Stomach smooth muscle (tissue), 2 donors: Measurements from ENCODE around the gene GRB2.

ENCODE experiments used
- H3K27ac ChIP-seq: one replicate; pipeline ENCODE4 v1.7.0; 2013; ENCODE audit warnings: mild to moderate bottlenecking, low read length, inconsistent platforms
- H3K27me3 ChIP-seq, 2 donors: one replicate each; pipeline ENCODE4 v1.7.0; 2013; ENCODE audit warnings: low read length in 2 of 2; ENCODE audit not compliant: insufficient read depth in 2 of 2, control insufficient read depth in 1 of 2
- H3K36me3 ChIP-seq, 2 donors: one replicate each; pipeline ENCODE4 v1.7.0; 2013; ENCODE audit warnings: low read length in 2 of 2; ENCODE audit not compliant: control insufficient read depth in 2 of 2, insufficient read depth in 2 of 2
- H3K4me1 ChIP-seq: one replicate; pipeline ENCODE4 v1.7.0; 2013; ENCODE audit warnings: low read length; ENCODE audit not compliant: control insufficient read depth, insufficient read depth
- H3K4me3 ChIP-seq, 2 donors: one replicate each; pipeline ENCODE4 v1.7.0; 2013; ENCODE audit warnings: low read length in 2 of 2
- H3K9ac ChIP-seq, 2 donors: one replicate each; pipeline ENCODE4 v1.7.0; 2013; ENCODE audit warnings: low read length in 2 of 2, mild to moderate bottlenecking in 1 of 2
- H3K9me3 ChIP-seq, 2 donors: one replicate each; pipeline ENCODE4 v1.7.0; 2013; ENCODE audit warnings: low read length in 2 of 2; ENCODE audit not compliant: control insufficient read depth in 2 of 2
- donor health status: healthy.
- donor health status: Pancreatic carcinoma.

Gene GRB2

GRCh38 chr17:75366432-75366831 is 39.0 kb downstream of the GRB2 start:
- H3K4me3 ChIP-seq, result no peak overlapping the region
- no peaks in the 10 kb centered on the region for H3K36me3 ChIP-seq
- H3K9me3 ChIP-seq, result no peaks in the 10 kb centered on the region
- peaks cover 8% of the 10 kb centered on the region for H3K4me1 ChIP-seq
- no peak overlapping the region for H3K27ac ChIP-seq
- no peak overlapping the region for H3K9ac ChIP-seq
- no peaks in the 10 kb centered on the region for H3K27me3 ChIP-seq

- Histone ChIP-seq H3K27me3 (no peaks in the 10 kb centered on the region), H3K9ac (no peak overlapping the region), H3K4me1 (peaks cover 3% of the 10 kb centered on the region), H3K36me3 (no peaks in the 10 kb centered on the region), H3K9me3 (no peaks in the 10 kb centered on the region), H3K4me3 (no peak overlapping the region), H3K27ac (no peak overlapping the region)
These were observed 39.6 kb downstream of the GRB2 start for GRCh38 chr17:75365931-75366275.

GRCh38 chr17:75365009-75365930 is 40.2 kb downstream of the GRB2 start:
- no peaks in the 10 kb centered on the region for H3K4me1 ChIP-seq
- H3K36me3 ChIP-seq, result no peaks in the 10 kb centered on the region
- no peak overlapping the region for H3K4me3 ChIP-seq
- no peak overlapping the region for H3K27ac ChIP-seq
- no peaks in the 10 kb centered on the region for H3K9me3 ChIP-seq
- no peak overlapping the region for H3K9ac ChIP-seq
- H3K27me3 ChIP-seq, result no peaks in the 10 kb centered on the region

- no peak overlapping the region for H3K9ac ChIP-seq
- no peaks in the 10 kb centered on the region for H3K9me3 ChIP-seq
- H3K27me3 ChIP-seq, result no peaks in the 10 kb centered on the region
- H3K36me3 ChIP-seq, result no peaks in the 10 kb centered on the region
- H3K27ac ChIP-seq, result no peak overlapping the region
- no peak overlapping the region for H3K4me3 ChIP-seq
- H3K4me1 ChIP-seq, result no peaks in the 10 kb centered on the region
These were observed 41.4 kb downstream of the GRB2 start for GRCh38 chr17:75364078-75364477.

GRCh38 chr17:75361996-75362395 is 43.5 kb downstream of the GRB2 start:
- Histone ChIP-seq H3K27me3 (no peaks in the 10 kb centered on the region), H3K4me1 (no peaks in the 10 kb centered on the region), H3K9ac (no peak overlapping the region), H3K27ac (no peak overlapping the region), H3K36me3 (no peaks in the 10 kb centered on the region), H3K9me3 (no peaks in the 10 kb centered on the region), H3K4me3 (no peak overlapping the region)

GRCh38 chr17:75361344-75361743 is 44.1 kb downstream of the GRB2 start:
- Histone ChIP-seq H3K27ac (no peak overlapping the region), H3K36me3 (no peaks in the 10 kb centered on the region), H3K27me3 (no peaks in the 10 kb centered on the region), H3K9ac (no peak overlapping the region), H3K4me3 (no peak overlapping the region), H3K4me1 (no peaks in the 10 kb centered on the region), H3K9me3 (no peaks in the 10 kb centered on the region)

GRCh38 chr17:75356260-75356937 is 49.1 kb downstream of the GRB2 start:
- Histone ChIP-seq H3K9ac (no peak overlapping the region), H3K27ac (no peak overlapping the region), H3K36me3 (no peaks in the 10 kb centered on the region), H3K4me3 (no peak overlapping the region), H3K9me3 (no peaks in the 10 kb centered on the region), H3K27me3 (no peaks in the 10 kb centered on the region), H3K4me1 (no peaks in the 10 kb centered on the region)

GRCh38 chr17:75353176-75353575 is 52.3 kb downstream of the GRB2 start:
- no peak overlapping the region for H3K9ac ChIP-seq
- H3K27me3 ChIP-seq, result no peaks in the 10 kb centered on the region
- H3K36me3 ChIP-seq, result no peaks in the 10 kb centered on the region
- no peaks in the 10 kb centered on the region for H3K4me1 ChIP-seq
- H3K27ac ChIP-seq, result no peak overlapping the region
- no peaks in the 10 kb centered on the region for H3K9me3 ChIP-seq
- no peak overlapping the region for H3K4me3 ChIP-seq

- H3K4me3 ChIP-seq, result peak overlapping the region in 1 of 2 donors; percentile 10
- no peak overlapping the region for H3K9ac ChIP-seq
- no peak overlapping the region for H3K27ac ChIP-seq
- H3K27me3 ChIP-seq, result no peaks in the 10 kb centered on the region
- no peaks in the 10 kb centered on the region for H3K9me3 ChIP-seq
- peaks cover 6% of the 10 kb centered on the region for H3K4me1 ChIP-seq
- H3K36me3 ChIP-seq, result no peaks in the 10 kb centered on the region
These were observed 53.4 kb downstream of the GRB2 start for GRCh38 chr17:75352079-75352569.

- no peaks in the 10 kb centered on the region for H3K9me3 ChIP-seq
- H3K36me3 ChIP-seq, result no peaks in the 10 kb centered on the region
- no peaks in the 10 kb centered on the region for H3K27me3 ChIP-seq
- peaks cover 14% of the 10 kb centered on the region for H3K4me1 ChIP-seq
- no peak overlapping the region for H3K9ac ChIP-seq
- no peak overlapping the region for H3K27ac ChIP-seq
- no peak overlapping the region for H3K4me3 ChIP-seq
These were observed 54.8 kb downstream of the GRB2 start for GRCh38 chr17:75350706-75351105.

GRCh38 chr17:75350029-75350428 is 55.4 kb downstream of the GRB2 start:
- no peaks in the 10 kb centered on the region for H3K9me3 ChIP-seq
- no peak overlapping the region for H3K9ac ChIP-seq
- no peaks in the 10 kb centered on the region for H3K27me3 ChIP-seq
- peaks cover 16% of the 10 kb centered on the region for H3K4me1 ChIP-seq
- H3K27ac ChIP-seq, result no peak overlapping the region
- no peak overlapping the region for H3K4me3 ChIP-seq
- H3K36me3 ChIP-seq, result no peaks in the 10 kb centered on the region
